Measurements from ENCODE around the gene TNNC1. TPM values are rescaled to one million over a fixed set of nuclear protein-coding genes. Genes with fewer than 3 reads are reported as not detected.
A peak's percentile ranks its signal among the peaks of the same experiment; 100 is the strongest.

TNNC1 gene
- total RNA-seq, 1 experiment from 2014 or later: 40.5 TPM

GRCh38 chr3:52436500-52437149 lies 17.2 kb downstream of the TNNC1 start:
- no TSS peak for BruUV-seq (replicated peaks)
- POLR2A ChIA-PET: no interaction called here
- CTCF ChIA-PET: interaction anchor here (0.8 kb wide), 1 partner anchor 15 kb away, joined by 3 read pairs; no protein-coding TSS in a partner anchor
- H3K4me3 Mint-ChIP-seq (ENCODE audit: unreplicated experiment): no peak overlapping the region
- Histone ChIP-seq H3K4me1 (no peaks in the 10 kb centered on the region), H3K9me3 (no peaks in the 10 kb centered on the region), H3K27me3 (replicated peaks; ENCODE audit: control insufficient read depth, insufficient read depth, low read length) (no peaks in the 10 kb centered on the region), H3K36me3 (ENCODE audit: control insufficient read depth, insufficient read depth, low read length) (no peaks in the 10 kb centered on the region), H3K4me3 (ENCODE audit: low read depth, low read length) (no peak overlapping the region)
- no peaks in the 10 kb centered on the region for H3K36me3 Mint-ChIP-seq (ENCODE audit: insufficient read depth, unreplicated experiment)
- DNase-seq: no peak
- no peaks in the 10 kb centered on the region for H3K9me3 Mint-ChIP-seq (ENCODE audit: unreplicated experiment)
- intact Hi-C loops (cut with micrococcal nuclease; ENCODE audit: unreplicated experiment): no loop called here
- TF ChIP-seq CTCF (IDR thresholded peaks at IDR 0.05; ENCODE audit: insufficient read depth in 1 of 2, low read depth in 1 of 2, low read length in 1 of 2, severe bottlenecking in 1 of 2, unreplicated experiment in 1 of 2): no peak
- no peaks in the 10 kb centered on the region for H3K4me1 Mint-ChIP-seq (ENCODE audit: low read depth, unreplicated experiment)
- no peak overlapping the region for H3K27ac Mint-ChIP-seq (ENCODE audit: unreplicated experiment)
- H3K27me3 Mint-ChIP-seq (ENCODE audit: insufficient read depth, unreplicated experiment): no peaks in the 10 kb centered on the region

DNA sequence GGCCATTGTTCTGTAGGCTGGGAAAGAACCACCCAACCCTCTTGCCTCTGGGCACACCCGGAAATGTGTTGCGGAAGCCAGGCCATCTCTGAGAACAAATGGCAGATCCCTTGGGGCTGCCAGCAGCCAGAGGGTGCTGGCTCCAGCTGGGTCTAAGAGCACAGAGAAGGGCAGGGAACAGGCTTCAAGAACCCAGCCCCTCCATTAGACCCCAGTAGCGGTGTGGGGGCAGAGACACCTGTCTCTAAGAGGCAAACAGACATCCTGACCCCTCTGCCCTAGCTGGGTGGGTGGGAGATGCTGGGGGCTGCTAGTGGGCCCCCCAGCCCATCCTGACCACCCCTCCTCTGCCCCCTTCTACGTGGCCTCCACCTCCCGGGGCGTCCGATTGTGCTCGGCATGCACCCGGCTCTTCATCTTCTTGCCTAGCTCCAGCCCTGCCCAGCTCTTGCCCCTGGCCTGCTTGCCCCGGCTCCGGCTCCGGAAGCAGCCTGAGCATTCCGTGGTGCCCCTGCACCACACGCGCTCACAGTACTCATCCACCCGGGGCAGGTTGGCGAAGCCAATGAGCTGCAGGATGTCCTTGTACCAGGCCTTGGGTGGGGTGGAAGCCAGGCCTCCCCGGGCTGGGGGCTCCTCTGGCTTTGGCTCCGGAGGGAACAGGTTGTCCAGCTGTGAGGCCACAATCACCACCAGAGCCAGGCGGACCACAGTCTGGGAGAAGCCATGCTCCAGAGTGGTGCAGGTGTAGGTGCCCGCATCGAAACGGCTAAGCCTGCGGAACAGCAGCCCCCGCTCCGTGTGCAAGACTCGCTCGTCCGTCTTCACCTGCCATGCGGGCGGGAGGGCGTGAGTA lies 18.4 kb downstream of the TNNC1 start:
- H3K36me3 ChIP-seq (ENCODE audit: control insufficient read depth, insufficient read depth, low read length): no peaks in the 10 kb centered on the region
- intact Hi-C loops (cut with micrococcal nuclease; ENCODE audit: unreplicated experiment): no loop called here
- no peak for TF ChIP-seq CTCF (IDR thresholded peaks at IDR 0.05; ENCODE audit: insufficient read depth in 1 of 2, low read depth in 1 of 2, low read length in 1 of 2, severe bottlenecking in 1 of 2, unreplicated experiment in 1 of 2)
- no peaks in the 10 kb centered on the region for H3K27me3 Mint-ChIP-seq (ENCODE audit: insufficient read depth, unreplicated experiment)
- ChIA-PET POLR2A (no interaction called here), CTCF (no interaction called here)
- H3K4me3 Mint-ChIP-seq (ENCODE audit: unreplicated experiment): no peak overlapping the region
- H3K9me3 Mint-ChIP-seq (ENCODE audit: unreplicated experiment): no peaks in the 10 kb centered on the region
- no peaks in the 10 kb centered on the region for H3K36me3 Mint-ChIP-seq (ENCODE audit: insufficient read depth, unreplicated experiment)
- no peak overlapping the region for H3K27ac Mint-ChIP-seq (ENCODE audit: unreplicated experiment)
- no TSS peak for BruUV-seq (replicated peaks)
- DNase-seq: peak in 1 of 2 experiments; percentile 16
- H3K4me1 Mint-ChIP-seq (ENCODE audit: low read depth, unreplicated experiment): no peaks in the 10 kb centered on the region
- H3K4me3 ChIP-seq (ENCODE audit: low read depth, low read length): no peak overlapping the region
- H3K4me1 ChIP-seq: no peaks in the 10 kb centered on the region
- no peaks in the 10 kb centered on the region for H3K9me3 ChIP-seq
- H3K27me3 ChIP-seq (replicated peaks; ENCODE audit: control insufficient read depth, insufficient read depth, low read length): no peaks in the 10 kb centered on the region

GRCh38 chr3:52434491-52435115 lies 19.2 kb downstream of the TNNC1 start:
- POLR2A ChIA-PET: no interaction called here
- intact Hi-C loops (cut with micrococcal nuclease; ENCODE audit: unreplicated experiment): no loop called here
- Mint-ChIP-seq H3K36me3 (ENCODE audit: insufficient read depth, unreplicated experiment) (no peaks in the 10 kb centered on the region), H3K9me3 (ENCODE audit: unreplicated experiment) (no peaks in the 10 kb centered on the region), H3K27me3 (ENCODE audit: insufficient read depth, unreplicated experiment) (no peaks in the 10 kb centered on the region), H3K27ac (ENCODE audit: unreplicated experiment) (no peak overlapping the region), H3K4me1 (ENCODE audit: low read depth, unreplicated experiment) (no peaks in the 10 kb centered on the region), H3K4me3 (ENCODE audit: unreplicated experiment) (no peak overlapping the region)
- Histone ChIP-seq H3K9me3 (no peaks in the 10 kb centered on the region), H3K27me3 (replicated peaks; ENCODE audit: control insufficient read depth, insufficient read depth, low read length) (no peaks in the 10 kb centered on the region), H3K36me3 (ENCODE audit: control insufficient read depth, insufficient read depth, low read length) (no peaks in the 10 kb centered on the region), H3K4me3 (ENCODE audit: low read depth, low read length) (no peak overlapping the region), H3K4me1 (peaks cover 8% of the 10 kb centered on the region; the same call in 1 of the 2 replicates)
- peak in 1 of 2 experiments; percentile 20 for DNase-seq
- BruUV-seq (replicated peaks): no TSS peak
- CTCF ChIA-PET: no interaction called here
- no peak for TF ChIP-seq CTCF (IDR thresholded peaks at IDR 0.05; ENCODE audit: insufficient read depth in 1 of 2, low read depth in 1 of 2, low read length in 1 of 2, severe bottlenecking in 1 of 2, unreplicated experiment in 1 of 2)
